Activated CD8-positive, alpha-beta memory T cell treated with anti-CD3 and anti-CD28 coated beads, Interleukin-2, amount 10 ng/mL, durations not matched to agents 7 days and 5 days (primary cell): ENCODE data around the gene RGS17. TPM values are rescaled to one million over a fixed set of nuclear protein-coding genes. Genes with fewer than 3 reads are reported as not detected.

Experiments
- ATAC-seq: fragments of 150-1000 bp; cut with Tn5 transposase; one replicate; pipeline ENCODE4 v1.10.0; 2021; ENCODE audit warnings: moderate library complexity
- CTCF ChIA-PET: fragments of 350-600 bp; sonication (Branson Sonifier 250); formaldehyde crosslinking; loops from one replicate; lab custom pipeline; 2021; ENCODE audit warnings: antibody characterized with exemption; lab: Charles Lee
- DNase-seq: peaks from one replicate; pipeline ENCODE4 v3.0.0-alpha.2; 2020
- H3K27ac Mint-ChIP-seq: one replicate; pipeline ENCODE4 v1.8.0; 2021; ENCODE audit warnings: mild to moderate bottlenecking, mixed read lengths
- H3K27me3 Mint-ChIP-seq: one replicate; pipeline ENCODE4 v1.8.0; 2021; ENCODE audit warnings: mixed read lengths
- H3K36me3 Mint-ChIP-seq: one replicate; pipeline ENCODE4 v1.8.0; 2021; ENCODE audit warnings: mild to moderate bottlenecking, mixed read lengths
- H3K4me1 Mint-ChIP-seq: one replicate; pipeline ENCODE4 v1.8.0; 2021; ENCODE audit warnings: mixed read lengths
- H3K4me3 Mint-ChIP-seq: one replicate; pipeline ENCODE4 v1.8.0; 2021; ENCODE audit warnings: mild to moderate bottlenecking, moderate library complexity, mixed read lengths
- H3K9me3 Mint-ChIP-seq: one replicate; pipeline ENCODE4 v1.8.0; 2022; ENCODE audit warnings: low read depth, mixed read lengths
- total RNA-seq, 2 experiments: library from RNA; stranded (reverse); gene quantifications; one replicate each; pipeline ENCODE4 v1.2.3, GENCODE V29; 2021

Gene RGS17, protein sequence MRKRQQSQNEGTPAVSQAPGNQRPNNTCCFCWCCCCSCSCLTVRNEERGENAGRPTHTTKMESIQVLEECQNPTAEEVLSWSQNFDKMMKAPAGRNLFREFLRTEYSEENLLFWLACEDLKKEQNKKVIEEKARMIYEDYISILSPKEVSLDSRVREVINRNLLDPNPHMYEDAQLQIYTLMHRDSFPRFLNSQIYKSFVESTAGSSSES
- total RNA-seq, result not detected

DNA sequence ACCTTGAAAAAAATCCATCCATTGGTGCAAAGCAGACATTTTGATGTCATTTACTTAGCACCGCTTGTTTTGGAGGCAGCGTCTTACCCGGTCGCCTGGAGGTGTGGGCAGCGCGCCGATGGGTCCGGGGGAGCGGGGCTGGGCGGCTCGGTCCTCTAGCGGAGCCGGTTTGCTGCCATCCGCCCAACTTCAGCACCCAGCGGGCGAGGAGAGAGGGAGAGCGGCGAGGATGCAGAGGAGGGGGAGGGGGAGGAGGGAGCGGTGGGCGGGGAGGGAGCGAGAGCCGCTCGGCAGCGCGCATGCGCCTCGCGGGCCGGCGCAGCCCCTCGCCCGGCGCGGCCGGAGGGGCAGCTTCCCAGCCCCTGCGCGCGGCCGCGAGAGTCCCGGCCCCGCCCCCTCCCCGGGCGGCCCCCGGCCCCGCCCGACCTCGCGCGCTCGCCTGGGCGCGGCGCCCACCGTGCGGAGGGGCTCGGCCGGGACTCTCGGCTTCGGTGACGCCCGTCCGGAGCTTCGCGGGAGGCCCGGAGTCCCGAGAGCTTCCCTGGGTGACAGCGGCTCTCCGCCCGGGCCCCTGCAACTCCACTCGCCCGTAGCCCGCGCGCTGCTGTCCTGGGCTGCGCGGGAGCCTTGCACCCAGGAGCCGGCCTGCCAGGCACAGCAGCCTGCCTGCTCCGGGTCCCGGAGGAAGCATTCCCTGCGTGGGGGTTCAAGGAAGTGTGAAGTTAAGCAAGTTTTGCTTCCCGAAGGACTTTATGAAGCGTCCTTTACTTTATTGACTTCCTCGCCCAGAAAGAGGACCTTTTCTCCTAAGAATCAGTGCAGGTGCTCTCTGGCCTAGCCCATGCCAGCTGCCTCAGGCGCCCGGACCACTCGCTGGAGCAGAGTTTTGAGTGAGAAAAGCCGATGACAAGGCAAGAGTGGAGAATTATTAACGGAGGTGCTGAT, at the start of gene RGS17:
Gene RGS17 (minus strand): TSS at position 246 of the 945 bp plus-strand sequence. CDS start 87,264 bp downstream, outside the sequence.
- Mint-ChIP-seq H3K9me3 (no peaks in the 10 kb centered on the region), H3K27me3 (peaks cover 43% of the 10 kb centered on the region), H3K4me3 (peak within 1 kb of the TSS; percentile 57), H3K4me1 (peaks cover 12% of the 10 kb centered on the region), H3K36me3 (peaks cover 2% of the 10 kb centered on the region), H3K27ac (no peak within 1 kb of the TSS)
- no peak for DNase-seq
- peak; percentile 58 for ATAC-seq
- CTCF ChIA-PET, result no interaction called here

DNA sequence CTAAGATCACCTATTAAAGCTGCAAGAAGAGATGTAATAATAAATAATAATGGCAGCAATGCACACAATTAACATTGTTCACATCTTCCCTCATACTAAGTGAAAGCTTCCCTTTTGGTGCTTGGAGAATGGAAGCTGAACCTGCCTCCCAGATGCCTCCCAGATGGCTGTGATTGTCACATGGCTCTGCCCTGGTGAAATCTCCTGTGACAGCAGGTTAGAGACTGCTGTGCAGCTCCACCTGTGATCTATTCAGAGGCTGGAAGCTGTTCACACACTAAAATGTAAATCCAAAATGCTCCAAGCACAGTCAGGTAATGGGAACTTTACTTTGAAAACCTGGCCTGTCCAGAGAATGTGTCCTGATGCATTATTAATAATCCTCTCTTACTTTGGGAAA, 41.7 kb upstream of the RGS17 start:
- no peaks in the 10 kb centered on the region for H3K9me3 Mint-ChIP-seq
- ATAC-seq (no peak), DNase-seq (no peak)
- H3K36me3 Mint-ChIP-seq, result no peaks in the 10 kb centered on the region
- CTCF ChIA-PET, result no interaction called here
- no peak overlapping the region for H3K4me3 Mint-ChIP-seq
- no peak overlapping the region for H3K27ac Mint-ChIP-seq
- H3K4me1 Mint-ChIP-seq, result no peaks in the 10 kb centered on the region
- H3K27me3 Mint-ChIP-seq, result no peaks in the 10 kb centered on the region

DNA sequence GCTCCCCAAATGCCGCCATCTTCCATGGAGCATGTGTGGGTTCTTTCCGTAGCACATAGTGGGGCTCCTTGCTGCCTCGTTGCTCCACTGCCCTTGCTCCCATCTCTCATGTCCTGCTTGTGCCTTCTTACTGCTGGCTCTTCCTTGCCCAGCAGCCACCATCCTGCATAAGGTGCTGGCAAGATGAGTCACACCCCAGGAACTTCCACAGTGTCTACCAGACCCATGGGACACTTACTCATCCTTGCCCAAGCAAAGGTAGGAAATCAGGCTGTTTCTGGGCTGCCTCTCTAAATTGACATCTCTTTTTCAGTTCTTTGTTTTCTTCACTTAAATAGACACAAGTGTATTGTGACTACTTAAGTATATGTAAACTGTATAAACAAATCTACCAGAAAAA, 39.4 kb upstream of the RGS17 start:
- Mint-ChIP-seq H3K9me3 (no peaks in the 10 kb centered on the region), H3K4me1 (no peaks in the 10 kb centered on the region)
- CTCF ChIA-PET, result no interaction called here

DNA sequence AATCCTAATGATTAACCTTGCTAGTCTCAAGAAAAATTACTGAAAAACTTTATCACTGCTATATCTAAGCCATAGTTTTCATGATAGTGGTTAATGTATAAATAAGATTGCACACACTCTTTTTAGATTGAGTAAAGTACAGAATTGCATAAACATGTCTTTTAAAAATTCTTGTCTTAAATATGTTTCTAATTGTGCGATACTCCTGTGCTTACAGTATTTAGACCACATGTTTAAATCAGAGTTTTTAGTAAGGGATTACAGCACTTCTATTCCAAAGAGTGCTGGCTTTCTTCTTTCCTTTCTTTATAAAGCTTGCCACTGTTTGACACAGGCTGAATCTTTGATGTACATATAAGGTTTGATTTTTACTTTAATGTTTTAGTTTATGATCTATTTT, 36.8 kb upstream of the RGS17 start:
- no peak for ATAC-seq
- Mint-ChIP-seq H3K4me1 (no peaks in the 10 kb centered on the region), H3K27ac (no peak overlapping the region), H3K9me3 (no peaks in the 10 kb centered on the region), H3K4me3 (no peak overlapping the region), H3K36me3 (no peaks in the 10 kb centered on the region), H3K27me3 (no peaks in the 10 kb centered on the region)
- DNase-seq, result no peak
- CTCF ChIA-PET, result no interaction called here

More for the DNA sequence above, 39.4 kb upstream of the RGS17 start:
- no peak overlapping the region for H3K4me3 Mint-ChIP-seq
- ATAC-seq (no peak), DNase-seq (no peak)
- no peak overlapping the region for H3K27ac Mint-ChIP-seq
- no peaks in the 10 kb centered on the region for H3K36me3 Mint-ChIP-seq
- H3K27me3 Mint-ChIP-seq, result no peaks in the 10 kb centered on the region

DNA sequence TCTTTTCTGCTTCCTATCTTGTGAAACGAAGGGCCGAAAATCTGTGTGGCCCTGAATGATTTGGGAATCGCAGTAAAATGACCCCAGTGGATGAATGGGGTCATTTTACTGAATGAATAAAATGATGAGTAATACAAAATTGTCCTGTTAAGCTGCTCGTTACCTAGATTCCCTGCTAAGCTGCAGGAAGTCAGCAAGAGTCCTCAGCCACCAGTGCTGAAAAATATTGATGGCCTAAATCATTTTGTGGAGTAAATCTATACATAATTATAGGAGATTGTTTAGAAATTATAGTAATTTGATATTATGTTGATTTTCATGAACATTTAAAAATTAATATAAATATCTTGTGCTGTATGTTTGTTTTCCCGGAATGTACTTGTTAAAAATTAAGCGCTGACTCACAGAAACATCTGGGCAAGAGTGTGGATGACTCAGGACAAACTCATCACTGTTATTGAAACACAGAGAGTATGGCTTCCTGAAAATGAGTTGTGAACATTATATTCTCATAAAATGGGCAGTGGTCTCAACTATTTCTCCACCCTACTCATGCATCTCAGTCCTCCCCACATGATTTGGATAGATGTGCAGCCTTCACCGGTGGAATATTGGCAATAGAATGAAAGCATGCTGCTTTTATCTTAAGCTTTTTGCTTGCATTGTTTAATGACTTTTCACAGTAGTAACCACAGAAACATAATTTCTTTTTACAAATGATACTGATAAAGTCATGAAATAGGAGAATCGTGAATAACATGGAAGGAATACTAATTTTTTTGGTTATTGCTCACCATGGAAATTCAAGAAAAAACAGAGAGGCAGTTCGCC, 36.2 kb upstream of the RGS17 start:
- CTCF ChIA-PET, result no interaction called here
- Mint-ChIP-seq H3K36me3 (no peaks in the 10 kb centered on the region), H3K27me3 (no peaks in the 10 kb centered on the region), H3K9me3 (no peaks in the 10 kb centered on the region), H3K4me1 (no peaks in the 10 kb centered on the region), H3K27ac (no peak overlapping the region), H3K4me3 (no peak overlapping the region)
- ATAC-seq (no peak), DNase-seq (no peak)

DNA sequence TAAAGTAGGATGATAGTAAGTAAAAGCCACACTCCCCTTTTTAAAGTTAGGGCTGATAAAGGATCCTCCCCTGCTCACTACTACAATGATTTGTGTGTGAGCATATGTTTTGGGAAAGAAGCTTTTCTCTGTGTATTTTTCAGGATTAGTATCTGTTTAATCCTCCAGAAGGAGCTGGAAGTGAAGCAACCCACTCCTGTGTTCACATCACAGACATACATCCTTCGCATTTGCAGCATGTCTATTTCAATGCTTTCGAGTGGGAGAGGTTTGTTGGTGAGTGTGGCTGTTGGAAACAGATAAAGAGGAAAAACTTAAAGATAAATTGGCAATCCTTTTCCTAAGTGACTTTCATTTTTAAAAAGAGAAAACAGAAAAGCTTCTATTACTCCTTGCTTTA, 31.6 kb upstream of the RGS17 start:
- Mint-ChIP-seq H3K36me3 (no peaks in the 10 kb centered on the region), H3K27me3 (no peaks in the 10 kb centered on the region), H3K27ac (no peak overlapping the region), H3K9me3 (no peaks in the 10 kb centered on the region), H3K4me3 (no peak overlapping the region), H3K4me1 (no peaks in the 10 kb centered on the region)
- CTCF ChIA-PET, result no interaction called here
- DNase-seq (no peak), ATAC-seq (no peak)

DNA sequence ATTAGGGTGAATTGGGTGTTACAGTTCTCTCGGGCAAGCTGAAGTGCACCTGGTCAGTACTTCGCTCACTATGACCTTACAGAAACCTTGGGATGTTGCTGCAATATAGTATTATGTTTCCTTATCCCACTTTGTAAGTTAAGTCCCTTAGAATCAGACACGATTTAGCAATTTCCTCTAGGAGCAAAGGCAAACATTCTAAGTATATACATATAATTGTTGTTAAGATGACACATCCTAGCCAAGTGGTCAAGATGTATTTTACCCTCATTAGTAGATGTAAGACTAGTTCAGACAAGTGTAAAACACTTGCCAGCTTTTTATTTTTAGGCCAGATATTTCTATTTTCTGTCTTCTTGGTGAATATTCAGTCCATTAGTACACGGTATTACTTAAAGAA, 31.1 kb upstream of the RGS17 start:
- H3K36me3 Mint-ChIP-seq, result no peaks in the 10 kb centered on the region
- no peak overlapping the region for H3K27ac Mint-ChIP-seq
- DNase-seq, result no peak
- CTCF ChIA-PET, result no interaction called here
- ATAC-seq, result no peak
- no peaks in the 10 kb centered on the region for H3K4me1 Mint-ChIP-seq
- no peaks in the 10 kb centered on the region for H3K9me3 Mint-ChIP-seq
- no peak overlapping the region for H3K4me3 Mint-ChIP-seq
- H3K27me3 Mint-ChIP-seq, result no peaks in the 10 kb centered on the region

GRCh38 chr6:153160221-153160620, 29.1 kb upstream of the RGS17 start:
- Mint-ChIP-seq H3K27ac (no peak overlapping the region), H3K9me3 (no peaks in the 10 kb centered on the region), H3K36me3 (no peaks in the 10 kb centered on the region), H3K4me3 (no peak overlapping the region), H3K27me3 (no peaks in the 10 kb centered on the region), H3K4me1 (no peaks in the 10 kb centered on the region)
- CTCF ChIA-PET, result no interaction called here
- DNase-seq (no peak), ATAC-seq (no peak)

DNA sequence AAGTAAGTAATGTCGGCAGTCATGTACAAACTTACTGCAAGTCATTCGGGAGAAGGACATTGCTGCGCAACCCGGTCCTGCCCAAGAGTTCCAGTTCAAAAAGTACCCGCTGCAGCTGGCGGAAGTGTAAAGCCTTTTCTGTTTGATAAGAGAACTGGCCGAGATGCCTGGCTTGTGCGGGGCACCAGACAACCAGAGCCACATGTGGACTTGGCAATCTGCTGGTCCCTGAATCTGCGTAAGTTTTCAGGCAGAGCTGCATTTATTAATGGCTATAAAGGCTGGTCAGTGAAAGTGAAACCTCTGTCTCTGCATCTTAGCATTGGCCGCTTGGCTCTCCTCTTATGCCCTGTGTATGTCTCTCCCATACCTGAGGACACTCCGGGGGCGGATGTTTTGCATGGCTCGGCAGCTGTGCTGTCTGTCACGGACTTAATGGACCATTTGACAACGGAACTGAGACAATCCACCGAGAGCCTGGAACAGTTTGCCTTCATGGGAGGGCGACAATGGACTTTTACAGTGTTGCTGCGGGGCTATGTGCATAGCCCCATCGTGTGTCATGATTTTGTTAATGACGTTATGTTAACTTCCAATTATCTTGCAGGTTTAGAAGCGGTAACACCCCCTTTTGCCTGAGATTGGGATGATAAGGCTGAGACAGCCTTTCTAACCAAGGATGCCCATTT, 19.8 kb upstream of the RGS17 start:
- Mint-ChIP-seq H3K4me1 (no peaks in the 10 kb centered on the region), H3K4me3 (no peak overlapping the region), H3K9me3 (no peaks in the 10 kb centered on the region), H3K27me3 (no peaks in the 10 kb centered on the region), H3K36me3 (no peaks in the 10 kb centered on the region), H3K27ac (no peak overlapping the region)
- CTCF ChIA-PET, result no interaction called here
- no peak for DNase-seq
- ATAC-seq, result no peak

DNA sequence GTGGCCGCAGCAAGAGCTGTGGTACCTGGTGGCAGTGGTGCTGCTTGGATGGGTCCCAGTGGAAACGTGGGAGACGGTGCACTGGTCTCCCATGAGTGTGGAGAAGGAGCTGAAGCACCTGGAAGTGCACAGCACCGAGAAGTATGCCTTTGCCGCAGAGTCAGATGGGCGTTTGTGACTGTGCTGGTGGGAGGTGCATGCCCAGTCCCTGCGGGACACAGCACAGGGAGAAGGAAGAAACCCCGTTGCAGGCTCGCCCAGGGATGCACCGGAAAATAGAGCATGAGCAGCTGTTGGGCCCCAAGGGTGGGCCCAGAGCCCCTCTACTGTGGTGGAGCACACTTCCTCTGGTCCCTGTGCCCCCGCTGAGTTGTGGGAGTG, 19.3 kb upstream of the RGS17 start:
- Mint-ChIP-seq H3K27ac (no peak overlapping the region), H3K36me3 (no peaks in the 10 kb centered on the region), H3K9me3 (no peaks in the 10 kb centered on the region), H3K27me3 (no peaks in the 10 kb centered on the region), H3K4me1 (no peaks in the 10 kb centered on the region), H3K4me3 (no peak overlapping the region)
- no peak for DNase-seq
- CTCF ChIA-PET, result no interaction called here
- no peak for ATAC-seq

DNA sequence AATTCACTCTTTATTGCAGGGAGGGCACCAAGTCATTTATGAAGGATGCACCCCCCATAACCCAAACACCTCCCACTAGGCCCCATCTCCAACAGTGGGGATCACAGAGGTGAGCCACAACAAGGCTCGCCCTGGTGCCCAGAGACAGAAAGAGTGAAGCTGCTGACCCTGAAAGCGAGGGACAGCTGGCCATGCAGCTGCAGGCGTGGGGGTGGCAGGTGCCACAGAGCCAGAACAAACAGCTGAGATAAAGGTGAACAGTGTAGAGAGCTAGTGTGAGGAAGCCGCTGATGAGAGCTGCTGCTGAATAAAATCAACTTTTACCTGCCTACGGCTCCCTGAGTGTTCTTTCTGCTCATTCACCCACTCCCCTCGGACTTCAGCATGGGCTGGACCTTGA, 18.8 kb upstream of the RGS17 start:
- Mint-ChIP-seq H3K4me3 (no peak overlapping the region), H3K27me3 (no peaks in the 10 kb centered on the region), H3K4me1 (no peaks in the 10 kb centered on the region), H3K36me3 (no peaks in the 10 kb centered on the region), H3K9me3 (no peaks in the 10 kb centered on the region), H3K27ac (no peak overlapping the region)
- ATAC-seq (no peak), DNase-seq (no peak)
- CTCF ChIA-PET, result no interaction called here

DNA sequence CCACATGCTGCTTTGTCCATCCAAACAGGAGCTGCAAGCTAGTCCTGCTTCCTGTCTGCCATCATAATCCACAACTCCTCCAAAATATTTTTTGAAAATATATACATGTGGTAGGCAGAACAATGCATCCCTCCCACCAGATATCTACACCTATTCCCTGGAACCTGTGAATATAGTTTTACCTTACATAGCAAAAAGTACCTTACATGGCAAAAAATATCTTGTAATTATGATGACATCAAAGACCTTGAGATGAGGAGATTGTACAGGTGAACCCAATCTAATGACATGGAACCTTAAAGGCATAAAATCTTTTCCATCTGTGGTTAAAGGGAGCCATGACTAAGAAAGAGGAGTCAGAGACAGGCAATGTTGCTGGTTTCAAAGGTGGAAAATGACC, 15.3 kb upstream of the RGS17 start:
- Mint-ChIP-seq H3K9me3 (no peaks in the 10 kb centered on the region), H3K27me3 (no peaks in the 10 kb centered on the region), H3K27ac (no peak overlapping the region), H3K4me1 (no peaks in the 10 kb centered on the region), H3K4me3 (no peak overlapping the region), H3K36me3 (no peaks in the 10 kb centered on the region)
- no peak for ATAC-seq
- DNase-seq, result no peak
- CTCF ChIA-PET, result no interaction called here

GRCh38 chr6:153145591-153145990, 14.5 kb upstream of the RGS17 start:
- ATAC-seq, result no peak
- H3K27me3 Mint-ChIP-seq, result no peaks in the 10 kb centered on the region
- no peaks in the 10 kb centered on the region for H3K36me3 Mint-ChIP-seq
- no peaks in the 10 kb centered on the region for H3K9me3 Mint-ChIP-seq
- no peak overlapping the region for H3K4me3 Mint-ChIP-seq
- H3K27ac Mint-ChIP-seq, result no peak overlapping the region
- no peaks in the 10 kb centered on the region for H3K4me1 Mint-ChIP-seq
- no peak for DNase-seq
- CTCF ChIA-PET, result no interaction called here
